ENCODE results near the gene HOXA7. TPM values are rescaled to one million over a fixed set of nuclear protein-coding genes. Genes with fewer than 3 reads are reported as not detected.

Gene HOXA7
- total RNA-seq, 1 donor from 2014 or later = not detected

DNA sequence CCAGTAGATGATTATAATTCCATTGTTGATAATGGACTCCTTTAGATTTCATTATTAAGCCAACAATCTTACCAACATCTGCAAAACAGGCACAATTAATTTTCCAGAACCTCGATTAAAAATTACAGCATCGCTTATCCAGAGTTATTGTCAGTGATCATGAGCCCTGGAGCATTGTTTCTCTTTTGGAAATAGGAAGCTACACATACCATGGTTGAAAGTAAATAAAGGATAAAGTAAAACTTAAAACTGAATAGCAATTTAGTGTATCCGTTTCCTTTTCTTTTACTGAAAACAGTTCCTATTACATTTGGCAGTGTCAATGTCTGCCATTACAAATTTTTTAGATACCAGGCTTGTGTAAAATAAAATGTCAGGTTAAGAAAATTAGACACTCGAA, 44.1 kb downstream of the HOXA7 start:
- Mint-ChIP-seq H3K36me3 (ENCODE audit: unreplicated experiment) (no peaks in the 10 kb centered on the region), H3K9me3 (ENCODE audit: unreplicated experiment) (peaks cover 12% of the 10 kb centered on the region), H3K4me1 (ENCODE audit: low read depth, unreplicated experiment) (peaks cover 6% of the 10 kb centered on the region), H3K27ac (ENCODE audit: unreplicated experiment) (no peak overlapping the region), H3K4me3 (ENCODE audit: unreplicated experiment) (no peak overlapping the region), H3K27me3 (ENCODE audit: unreplicated experiment) (peaks cover 50% of the 10 kb centered on the region)
- TF ChIP-seq, protein P1, sequence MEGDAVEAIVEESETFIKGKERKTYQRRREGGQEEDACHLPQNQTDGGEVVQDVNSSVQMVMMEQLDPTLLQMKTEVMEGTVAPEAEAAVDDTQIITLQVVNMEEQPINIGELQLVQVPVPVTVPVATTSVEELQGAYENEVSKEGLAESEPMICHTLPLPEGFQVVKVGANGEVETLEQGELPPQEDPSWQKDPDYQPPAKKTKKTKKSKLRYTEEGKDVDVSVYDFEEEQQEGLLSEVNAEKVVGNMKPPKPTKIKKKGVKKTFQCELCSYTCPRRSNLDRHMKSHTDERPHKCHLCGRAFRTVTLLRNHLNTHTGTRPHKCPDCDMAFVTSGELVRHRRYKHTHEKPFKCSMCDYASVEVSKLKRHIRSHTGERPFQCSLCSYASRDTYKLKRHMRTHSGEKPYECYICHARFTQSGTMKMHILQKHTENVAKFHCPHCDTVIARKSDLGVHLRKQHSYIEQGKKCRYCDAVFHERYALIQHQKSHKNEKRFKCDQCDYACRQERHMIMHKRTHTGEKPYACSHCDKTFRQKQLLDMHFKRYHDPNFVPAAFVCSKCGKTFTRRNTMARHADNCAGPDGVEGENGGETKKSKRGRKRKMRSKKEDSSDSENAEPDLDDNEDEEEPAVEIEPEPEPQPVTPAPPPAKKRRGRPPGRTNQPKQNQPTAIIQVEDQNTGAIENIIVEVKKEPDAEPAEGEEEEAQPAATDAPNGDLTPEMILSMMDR (IDR thresholded peaks at IDR 0.05; ENCODE audit: partially characterized antibody, unreplicated experiment) = no peak
- no peak for DNase-seq

DNA sequence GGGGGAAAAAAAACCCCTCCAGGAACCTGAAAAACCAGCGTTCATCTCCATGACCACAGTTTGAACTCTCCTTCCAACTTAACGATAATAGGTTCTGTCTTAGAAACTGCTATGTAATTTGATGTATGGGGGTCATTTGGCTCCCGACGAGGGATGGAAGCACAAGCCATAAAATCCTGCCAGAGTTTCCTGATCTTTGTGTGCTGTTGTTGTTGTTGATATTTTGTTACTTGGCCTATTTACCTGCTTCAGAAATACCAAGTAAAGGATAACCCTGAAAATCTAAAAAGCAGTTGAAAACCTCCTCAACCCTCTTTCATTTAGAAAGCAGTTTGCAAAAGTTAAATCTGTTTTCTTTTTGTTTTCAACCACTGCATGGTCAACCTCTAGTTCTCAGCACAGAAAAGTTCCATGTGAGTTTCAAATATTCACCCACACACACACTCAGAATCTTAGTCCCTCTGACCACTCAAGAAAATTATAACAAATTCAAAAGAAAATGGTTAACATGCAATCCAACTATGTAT, 44.7 kb downstream of the HOXA7 start:
- Mint-ChIP-seq H3K4me3 (ENCODE audit: unreplicated experiment) (no peak overlapping the region), H3K27ac (ENCODE audit: unreplicated experiment) (no peak overlapping the region), H3K27me3 (ENCODE audit: unreplicated experiment) (peaks cover 46% of the 10 kb centered on the region), H3K9me3 (ENCODE audit: unreplicated experiment) (peaks cover 16% of the 10 kb centered on the region), H3K36me3 (ENCODE audit: unreplicated experiment) (no peaks in the 10 kb centered on the region), H3K4me1 (ENCODE audit: low read depth, unreplicated experiment) (peaks cover 7% of the 10 kb centered on the region)
- TF ChIP-seq, protein P1 (IDR thresholded peaks at IDR 0.05; ENCODE audit: partially characterized antibody, unreplicated experiment) = no peak
- DNase-seq = no peak

DNA sequence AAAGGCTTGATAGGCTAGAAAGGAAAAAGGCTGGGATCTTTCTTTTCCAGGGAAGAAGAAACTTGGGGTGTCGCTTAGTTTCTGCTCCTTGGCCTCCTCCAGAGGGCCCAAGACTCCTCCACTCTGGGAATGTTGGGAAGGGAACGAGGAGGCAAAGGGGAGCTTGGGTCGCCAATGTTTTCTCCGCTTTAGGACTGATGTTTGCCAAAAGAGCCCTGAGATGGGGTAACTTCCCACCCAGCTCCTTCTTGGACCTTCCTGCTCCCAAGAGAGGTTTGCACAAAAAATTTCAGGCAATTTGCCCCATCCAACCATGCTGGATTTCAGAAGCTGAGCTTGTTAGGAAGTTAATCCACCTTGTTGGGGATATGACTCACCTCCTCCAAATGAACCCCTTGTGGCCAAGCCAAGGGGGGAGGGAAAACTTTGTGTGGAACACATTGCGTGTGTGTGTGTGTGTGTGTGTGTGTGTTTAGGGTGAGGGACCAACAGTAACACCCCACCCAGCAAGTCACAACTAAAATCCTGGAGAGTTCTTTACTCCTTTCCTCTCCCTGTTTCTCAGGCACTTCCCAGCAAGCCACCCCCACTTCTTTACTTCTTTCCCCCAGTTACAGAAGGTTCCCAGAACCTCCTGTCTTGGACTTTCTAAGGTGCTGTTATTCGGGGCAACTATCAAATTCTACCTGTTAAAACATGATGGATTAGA, 45.3 kb downstream of the HOXA7 start:
- Mint-ChIP-seq H3K36me3 (ENCODE audit: unreplicated experiment) (no peaks in the 10 kb centered on the region), H3K27ac (ENCODE audit: unreplicated experiment) (no peak overlapping the region), H3K4me3 (ENCODE audit: unreplicated experiment) (peak overlapping the region; percentile 42), H3K27me3 (ENCODE audit: unreplicated experiment) (peaks cover 45% of the 10 kb centered on the region), H3K9me3 (ENCODE audit: unreplicated experiment) (peaks cover 18% of the 10 kb centered on the region), H3K4me1 (ENCODE audit: low read depth, unreplicated experiment) (peaks cover 7% of the 10 kb centered on the region)
- DNase-seq = no peak
- TF ChIP-seq, protein P1 (IDR thresholded peaks at IDR 0.05; ENCODE audit: partially characterized antibody, unreplicated experiment) = no peak

DNA sequence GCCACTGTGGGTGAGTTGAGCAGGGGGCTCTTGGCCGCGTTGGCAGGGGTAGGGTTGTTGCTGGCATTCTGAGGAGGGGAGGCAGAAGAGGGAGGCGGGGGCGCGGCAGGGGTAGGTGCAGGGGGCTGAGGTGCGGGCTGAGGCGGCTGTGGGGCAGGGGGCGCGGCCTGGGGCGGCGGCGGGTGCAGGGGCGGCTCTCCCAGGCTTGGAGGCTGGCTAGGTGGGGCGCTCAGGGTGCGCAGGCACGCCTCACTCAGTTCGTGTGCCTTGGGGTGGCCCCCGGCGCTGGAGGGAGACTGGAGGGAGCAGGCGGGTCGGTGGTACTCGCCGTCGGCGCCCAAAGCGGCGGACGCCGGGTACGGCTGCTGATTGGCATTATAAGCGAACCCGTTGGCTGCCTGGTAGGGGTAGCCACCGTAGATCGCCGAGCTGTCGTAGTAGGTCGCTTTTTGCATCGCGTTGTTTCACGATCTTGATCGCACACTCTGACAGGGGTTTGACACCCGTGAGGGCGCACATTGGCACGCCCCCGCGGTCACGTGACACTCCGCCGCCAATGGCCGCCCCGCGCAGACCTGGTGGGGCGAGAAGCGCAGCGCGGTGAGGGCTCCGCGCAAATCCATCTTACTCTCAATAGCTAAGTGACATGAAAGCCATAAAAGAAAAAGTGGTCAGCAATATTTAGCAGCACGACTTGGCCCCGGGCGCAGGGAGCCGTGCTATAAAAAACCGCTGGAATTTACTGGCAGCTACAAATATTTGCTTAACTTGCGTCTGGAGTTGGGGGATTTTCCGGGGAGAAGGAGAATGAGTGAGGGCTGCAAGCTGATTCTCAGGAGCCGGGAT, 46.1 kb downstream of the HOXA7 start:
- no peak overlapping the region for H3K27ac Mint-ChIP-seq (ENCODE audit: unreplicated experiment)
- H3K27me3 Mint-ChIP-seq (ENCODE audit: unreplicated experiment) = peaks cover 49% of the 10 kb centered on the region
- TF ChIP-seq, protein P1 (IDR thresholded peaks at IDR 0.05; ENCODE audit: partially characterized antibody, unreplicated experiment) = no peak
- peak; percentile 59 for DNase-seq
- peaks cover 9% of the 10 kb centered on the region for H3K4me1 Mint-ChIP-seq (ENCODE audit: low read depth, unreplicated experiment)
- H3K4me3 Mint-ChIP-seq (ENCODE audit: unreplicated experiment) = peak overlapping the region; percentile 42
- peaks cover 22% of the 10 kb centered on the region for H3K9me3 Mint-ChIP-seq (ENCODE audit: unreplicated experiment)
- H3K36me3 Mint-ChIP-seq (ENCODE audit: unreplicated experiment) = no peaks in the 10 kb centered on the region

Data from glutamatergic neuron (in vitro differentiated cells).